ENCODE data around the gene CAB39L.
"Not testable (repeated sequence)": the region's sequence is repeated elsewhere in the genome, so short reads cannot be mapped to it uniquely, and the experiment has no call there.

Gene CAB39L

GRCh38 chr13:49308097-49308875 is 135.6 kb downstream of the CAB39L start:
- DNase-seq (ENCODE audit: low spot score), result no peak

GRCh38 chr13:49307365-49307764 is 136.5 kb downstream of the CAB39L start:
- DNase-seq (ENCODE audit: low spot score), result no peak

DNA sequence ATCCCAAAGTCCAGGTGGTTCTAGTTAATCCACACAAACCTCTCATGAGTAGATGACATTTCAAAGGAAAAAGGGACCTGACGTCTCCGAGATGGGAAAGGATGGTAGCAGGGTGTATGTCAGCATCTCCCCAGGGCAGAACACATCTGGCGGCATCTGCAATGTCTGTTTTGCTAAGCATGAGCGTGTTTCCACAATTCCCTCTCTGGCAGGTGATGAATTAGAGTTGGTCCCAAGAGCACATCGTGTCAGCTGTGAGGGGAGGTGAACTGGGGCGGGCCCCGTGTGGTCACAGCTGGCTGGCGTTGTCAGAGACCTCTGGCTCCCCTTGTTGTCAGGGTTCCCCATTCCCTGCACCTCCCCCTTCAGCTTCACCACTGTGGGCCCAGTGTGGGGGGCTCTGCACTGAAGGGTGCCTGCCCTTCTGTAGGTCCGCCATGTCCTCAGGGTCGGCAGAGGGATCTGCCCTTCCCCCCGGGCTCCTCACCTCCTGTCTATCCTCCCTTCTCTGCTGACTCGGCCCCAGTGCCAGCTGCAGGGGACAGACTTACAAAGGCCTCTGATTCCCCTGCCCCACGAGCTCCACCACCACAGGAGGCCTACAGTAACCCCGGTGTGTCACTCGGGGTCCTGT is 138.0 kb downstream of the CAB39L start:
- no peak for DNase-seq (ENCODE audit: low spot score)

DNA sequence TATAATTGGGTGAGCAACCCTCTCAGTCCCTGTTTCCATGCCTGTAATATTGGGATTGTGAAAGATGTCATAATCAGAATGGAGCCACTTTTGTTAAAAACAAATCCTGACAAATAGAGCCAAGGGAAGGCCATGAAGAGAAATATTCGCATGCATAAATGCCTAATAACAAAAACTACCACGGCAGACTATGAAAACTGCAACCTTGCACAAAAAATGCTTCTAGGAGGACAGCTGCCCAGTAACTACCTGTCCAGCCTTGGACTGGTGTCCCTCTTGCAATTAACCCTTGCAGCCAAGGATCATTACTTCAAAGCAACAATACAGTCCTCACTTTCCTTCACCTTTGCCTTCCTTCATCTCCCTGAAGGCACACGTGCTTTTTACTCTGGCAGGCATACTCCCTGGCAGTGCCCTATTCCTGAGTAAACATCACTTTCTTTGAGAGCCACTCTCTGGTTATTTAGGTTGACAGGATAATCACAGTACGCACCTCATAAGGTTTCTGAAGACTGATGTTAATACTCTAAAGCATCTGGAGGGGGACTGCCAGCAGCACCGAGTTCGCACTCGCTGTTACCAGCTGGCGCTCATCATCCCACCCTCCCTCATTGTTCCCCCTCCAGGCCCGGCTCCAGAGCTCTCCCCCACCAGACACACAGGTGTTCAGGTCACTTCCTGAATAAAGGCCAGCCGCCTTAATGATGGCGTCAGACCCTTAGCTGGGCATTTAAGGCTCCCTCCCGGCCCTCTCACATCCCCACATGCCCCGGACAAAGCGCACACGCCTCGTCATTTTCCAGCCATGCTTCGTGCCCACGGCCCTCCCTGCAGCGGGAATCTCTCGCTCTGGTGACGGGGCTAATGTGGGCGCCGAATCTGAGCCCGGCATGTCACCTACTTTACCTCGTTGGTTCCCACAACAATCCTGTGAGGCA is 138.8 kb downstream of the CAB39L start:
- DNase-seq (ENCODE audit: low spot score), result no peak

- DNase-seq (ENCODE audit: low spot score), result no peak
Measured at GRCh38 chr13:49304356-49304755, 139.5 kb downstream of the CAB39L start.

DNA sequence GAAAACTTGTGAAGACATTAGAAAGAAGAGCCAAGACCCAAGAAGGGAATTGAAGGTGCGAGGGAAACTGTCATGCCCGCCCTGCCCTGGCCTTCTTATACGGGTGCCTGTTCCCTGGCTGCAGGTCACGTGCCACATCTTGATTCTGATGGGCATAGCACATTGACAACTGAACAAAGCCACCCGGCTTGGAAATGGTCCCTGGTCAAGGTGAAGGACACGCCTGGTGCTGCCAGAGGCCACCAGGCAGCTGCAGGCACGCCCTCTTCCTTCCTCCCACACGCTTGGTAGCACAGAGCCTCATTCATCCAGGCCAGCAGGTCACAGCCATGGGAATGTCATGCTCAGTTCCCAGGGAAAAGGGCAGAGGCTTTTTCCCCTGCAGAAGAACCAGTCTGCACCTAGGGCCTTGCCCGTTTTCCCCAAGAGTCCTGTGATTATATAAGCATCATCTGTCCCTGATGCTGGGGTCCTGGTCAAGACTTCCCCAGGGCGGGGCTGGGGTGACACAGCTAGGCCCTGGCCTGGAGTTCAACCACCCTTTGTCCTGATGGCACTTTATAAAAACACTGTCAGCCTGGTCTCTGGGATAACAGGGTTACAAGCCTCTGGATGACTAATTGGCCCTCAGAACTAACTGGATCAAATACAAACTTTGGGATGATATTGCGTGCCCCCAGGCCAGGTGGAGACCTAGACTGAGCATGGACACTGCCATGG is 140.2 kb downstream of the CAB39L start:
- no peak for DNase-seq (ENCODE audit: low spot score)

GRCh38 chr13:49302817-49303216 is 141.0 kb downstream of the CAB39L start:
- DNase-seq (ENCODE audit: low spot score), result no peak

- DNase-seq (ENCODE audit: low spot score), result no peak
Measured at GRCh38 chr13:49302222-49302621, 141.6 kb downstream of the CAB39L start.

DNA sequence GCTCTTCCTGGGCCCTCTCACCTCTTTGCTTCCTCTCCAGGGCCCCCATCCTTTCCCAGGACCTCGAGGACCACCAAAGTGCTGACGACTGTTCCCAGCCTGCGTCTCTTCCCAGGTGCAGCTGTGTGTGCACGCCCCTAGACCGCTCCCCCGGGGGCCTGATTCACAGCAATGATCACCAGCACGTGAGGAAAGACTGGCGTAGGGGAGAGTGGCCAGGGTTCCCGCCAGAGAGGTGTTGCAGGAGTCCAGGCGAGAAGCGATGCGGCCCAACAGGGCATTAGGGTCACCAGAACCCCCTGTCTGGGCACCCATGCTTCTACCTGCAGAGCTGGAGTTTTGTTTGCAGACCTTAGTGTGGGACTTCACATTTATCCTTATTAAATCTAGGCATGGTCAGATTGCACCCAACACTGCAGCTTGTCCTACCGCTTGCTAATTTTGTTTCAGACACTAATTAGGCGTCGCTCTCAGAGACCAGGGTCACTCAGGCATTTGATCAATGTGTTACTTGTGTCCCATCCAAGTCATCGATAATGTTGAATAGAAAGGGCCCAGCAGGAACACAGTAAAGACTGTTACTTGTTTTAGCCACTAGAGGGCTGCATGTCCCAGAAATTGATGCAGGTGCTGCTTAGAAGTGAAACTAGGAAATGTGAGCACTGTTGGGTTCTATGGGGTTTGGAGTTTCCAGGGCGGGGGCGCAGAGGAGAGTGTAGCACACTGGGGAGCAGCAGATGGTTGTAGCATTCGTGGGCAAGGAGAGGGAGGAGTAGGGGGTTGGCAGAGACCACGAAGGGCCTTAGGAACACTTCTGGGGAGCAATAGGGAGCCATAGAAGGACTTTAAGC is 142.9 kb downstream of the CAB39L start:
- peak; percentile 79 for DNase-seq (ENCODE audit: low spot score)

DNA sequence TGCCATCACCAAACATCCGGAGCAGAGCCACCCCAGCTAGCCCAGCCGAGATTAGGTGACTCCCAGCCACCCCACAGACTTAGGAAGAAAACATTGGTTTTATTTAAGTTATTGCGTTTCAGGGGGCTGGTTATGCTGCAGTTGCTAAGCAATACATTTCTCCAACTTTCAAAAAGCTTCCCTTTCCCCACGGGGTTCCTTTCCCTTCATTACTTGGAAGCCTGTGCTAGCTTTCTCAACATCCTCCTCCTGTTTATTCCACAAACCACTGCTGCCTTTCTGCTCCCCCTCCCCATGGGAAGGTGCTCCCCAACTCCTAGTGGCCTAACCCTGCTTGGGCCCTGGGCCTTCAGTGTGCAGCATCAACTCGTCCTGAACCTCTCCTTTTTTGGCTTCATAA is 143.6 kb downstream of the CAB39L start:
- no peak for DNase-seq (ENCODE audit: low spot score)

DNA sequence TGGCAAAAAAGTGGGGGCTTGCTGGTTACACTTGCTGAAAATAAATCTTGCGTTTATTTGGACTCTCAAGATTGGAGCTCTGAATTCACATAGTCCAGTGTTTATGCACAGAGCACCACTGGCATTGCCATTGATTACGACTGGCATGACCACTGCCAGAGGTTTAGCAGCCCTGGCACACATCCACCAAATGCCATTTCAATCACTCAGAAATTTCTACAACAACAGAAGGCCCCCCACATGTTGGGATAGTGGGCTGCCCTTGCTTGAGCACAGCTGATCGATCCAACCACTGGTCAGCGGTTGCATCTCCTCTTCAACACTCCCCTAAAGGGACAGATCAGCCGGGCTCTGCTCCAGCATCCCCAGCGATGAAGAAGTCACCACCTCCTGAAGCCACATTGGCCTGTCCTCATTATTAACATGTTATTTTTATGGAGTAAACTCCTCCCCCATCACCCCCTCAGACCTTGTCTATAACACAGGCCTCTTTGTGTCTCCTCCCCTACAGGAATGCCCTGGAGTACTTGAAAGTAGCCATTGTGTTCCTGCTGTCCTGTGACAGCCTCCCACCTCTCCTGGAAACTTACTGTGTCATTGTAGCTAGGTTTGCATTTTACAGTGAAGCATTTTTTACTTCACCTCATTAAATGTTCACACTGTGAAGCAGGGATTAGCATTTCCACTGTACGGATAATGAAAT is 144.8 kb downstream of the CAB39L start:
- DNase-seq (ENCODE audit: low spot score), result no peak

GRCh38 chr13:49298416-49298815 is 145.4 kb downstream of the CAB39L start:
- no peak for DNase-seq (ENCODE audit: low spot score)

- no peak for DNase-seq (ENCODE audit: low spot score)
Measured at GRCh38 chr13:49297338-49297737, 146.5 kb downstream of the CAB39L start.

DNA sequence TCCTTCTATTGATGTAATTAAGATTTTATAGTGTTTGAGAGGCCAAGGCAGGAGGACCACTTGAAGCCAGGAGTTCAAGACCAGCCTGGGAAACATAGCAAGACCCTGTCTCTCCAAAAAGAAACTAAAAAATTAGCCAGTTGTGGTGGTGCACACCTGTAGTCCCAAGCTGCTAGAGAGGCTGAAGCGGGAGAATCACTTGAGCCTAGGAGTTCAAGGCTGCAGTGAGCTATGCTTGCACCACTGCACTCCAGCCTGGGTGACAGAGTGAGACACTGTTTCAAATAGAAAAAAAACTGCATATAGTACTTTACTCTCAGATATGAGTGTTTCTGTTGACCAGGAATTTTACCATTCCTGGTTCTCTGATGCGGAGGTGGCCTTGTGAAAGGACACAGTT is 147.2 kb downstream of the CAB39L start:
- DNase-seq (ENCODE audit: low spot score), result no peak

DNA sequence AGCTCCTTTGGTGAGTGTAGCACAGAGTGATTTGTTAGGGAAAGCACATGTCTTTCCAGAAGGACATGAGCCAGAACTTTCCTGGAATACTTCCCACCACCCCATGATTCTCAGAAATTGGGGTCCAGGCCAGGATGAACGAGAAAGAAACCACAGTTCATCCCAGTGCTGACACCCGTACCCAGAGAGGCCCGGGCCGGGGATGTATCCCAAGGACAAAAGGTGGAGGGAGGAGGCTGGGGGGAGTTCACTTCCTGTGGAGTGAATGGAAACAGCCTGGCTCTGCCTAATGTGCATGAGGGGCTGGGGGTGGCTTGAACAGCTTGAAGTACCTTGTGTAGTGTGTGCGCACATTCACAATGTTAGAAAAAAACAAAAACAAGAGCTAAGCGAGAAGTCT is 148.6 kb downstream of the CAB39L start:
- no peak for DNase-seq (ENCODE audit: low spot score)

GRCh38 chr13:49294723-49295122 is 149.1 kb downstream of the CAB39L start:
- not testable (repeated sequence) for DNase-seq (ENCODE audit: low spot score)

- DNase-seq (ENCODE audit: low spot score), result peak; percentile 36
Measured at GRCh38 chr13:49292742-49293486, 150.9 kb downstream of the CAB39L start.

GRCh38 chr13:49288458-49288857 is 155.4 kb downstream of the CAB39L start:
- DNase-seq (ENCODE audit: low spot score), result no peak

- no peak for DNase-seq (ENCODE audit: low spot score)
Measured at GRCh38 chr13:49287995-49288394, 155.9 kb downstream of the CAB39L start.

DNA sequence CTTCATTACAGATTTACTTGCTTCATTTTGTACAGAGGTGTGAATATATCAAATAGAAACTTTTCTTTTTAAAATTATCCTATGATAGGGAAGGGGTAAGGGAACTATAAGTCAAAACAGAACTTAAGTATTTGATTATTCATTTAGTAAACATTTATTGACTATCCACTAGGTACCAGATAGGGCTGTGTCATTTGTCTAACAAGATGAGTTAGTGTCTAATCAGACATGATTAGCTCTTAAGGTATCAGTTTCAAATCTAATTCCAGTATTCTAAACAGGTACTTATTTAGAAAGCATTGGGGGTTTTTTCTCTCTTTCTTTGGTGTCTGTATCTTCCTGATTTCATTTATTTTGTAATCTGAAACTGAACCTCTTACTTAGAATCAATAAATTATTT is 164.0 kb downstream of the CAB39L start:
- DNase-seq (ENCODE audit: low spot score), result no peak
